OCI-LY7 (cell line): ENCODE data around the gene ADPRS. TPM values are rescaled to one million over a fixed set of nuclear protein-coding genes. Genes with fewer than 3 reads are reported as not detected.

ENCODE experiments used
- BruUV-seq: library from RNA; stranded (reverse); fragments of 400-500 nt; replicated peaks from 2 replicates; lab custom pipeline; 2021; lab: Mats Ljungman, UMichigan
- CTCF ChIA-PET: fragments of 300-600 bp; sonication (Branson Sonifier 250); formaldehyde crosslinking; loops from one replicate; lab custom pipeline; 2022; ENCODE audit warnings: antibody characterized with exemption; ENCODE audit not compliant: unreplicated experiment; lab: Charles Lee
- POLR2A ChIA-PET: fragments of 300-600 bp; sonication (Branson Sonifier 250); formaldehyde crosslinking; loops from one replicate; lab custom pipeline; 2022; ENCODE audit warnings: antibody characterized with exemption; lab: Charles Lee
- DNase-seq: peaks from one replicate; pipeline ENCODE4 v3.0.0-alpha.2; 2015; ENCODE audit warnings: low spot score
- H2AFZ ChIP-seq: fragments of 200-600 bp; sonication (generic), shearing (Covaris generic); 2 replicates; pipeline ENCODE4 v1.6.1; 2014; ENCODE audit warnings: mild to moderate bottlenecking, antibody characterized with exemption, low read length, moderate library complexity
- H3K27ac ChIP-seq: fragments of 200-600 bp; sonication (generic); 2 replicates; pipeline ENCODE4 v1.5.1; 2014; ENCODE audit warnings: mixed run types, low read depth, mild to moderate bottlenecking, moderate library complexity, low read length, inconsistent platforms; ENCODE audit not compliant: poor library complexity, severe bottlenecking
- H3K36me3 ChIP-seq: fragments of 200-600 bp; sonication (generic); 2 replicates; pipeline ENCODE4 v1.6.1; 2014; ENCODE audit warnings: mild to moderate bottlenecking, antibody characterized with exemption, low read length, moderate library complexity, mixed read lengths; ENCODE audit not compliant: insufficient read depth
- H3K4me1 ChIP-seq: fragments of 200-600 bp; sonication (generic); 2 replicates; pipeline ENCODE4 v1.5.1; 2014; ENCODE audit warnings: mild to moderate bottlenecking, low read length; ENCODE audit not compliant: insufficient read depth, poor library complexity, severe bottlenecking
- H3K4me2 ChIP-seq: fragments of 200-600 bp; sonication (generic); 2 replicates; pipeline ENCODE4 v1.6.1; 2014; ENCODE audit warnings: mild to moderate bottlenecking, low read length
- H3K4me3 ChIP-seq: fragments of 200-600 bp; sonication (generic); 2 replicates; pipeline ENCODE4 v1.5.1; 2014; ENCODE audit warnings: mild to moderate bottlenecking, low read depth, low read length; ENCODE audit not compliant: poor library complexity, severe bottlenecking
- H3K79me2 ChIP-seq: fragments of 200-600 bp; sonication (generic); 2 replicates; pipeline ENCODE4 v1.6.1; 2016; ENCODE audit warnings: low read depth, mild to moderate bottlenecking, low read length, moderate library complexity, mixed read lengths; ENCODE audit not compliant: insufficient read depth
- H3K9me2 ChIP-seq: fragments of 200-600 bp; sonication (generic); 2 replicates; pipeline ENCODE4 v1.6.1; 2016; ENCODE audit warnings: mild to moderate bottlenecking, low read length, mixed read lengths; ENCODE audit not compliant: insufficient read depth
- H3K9me3 ChIP-seq: fragments of 200-600 bp; sonication (generic); 2 replicates; pipeline ENCODE4 v1.6.1; 2014; ENCODE audit warnings: mild to moderate bottlenecking, mixed run types, low read length, mixed read lengths
- H4K20me1 ChIP-seq: fragments of 200-600 bp; sonication (generic); 2 replicates; pipeline ENCODE4 v1.6.1; 2014; ENCODE audit warnings: mild to moderate bottlenecking, antibody characterized with exemption, low read length, moderate library complexity, mixed read lengths; ENCODE audit not compliant: insufficient read depth
- CTCF ChIP-seq: fragments of 200-600 bp; sonication (generic); conservative IDR thresholded peaks from 2 replicates; pipeline ENCODE4 v1.5.1; 2014; ENCODE audit warnings: mild to moderate bottlenecking, antibody characterized with exemption, low read length, moderate library complexity, mixed read lengths
- EZH2phosphoT487 ChIP-seq: fragments of 200-600 bp; sonication (generic); IDR thresholded peaks from 2 replicates; pipeline ENCODE4 v1.6.1; 2018; ENCODE audit warnings: low read depth, borderline replicate concordance, mild to moderate bottlenecking, mixed run types, antibody characterized with exemption, low read length, moderate library complexity, mixed read lengths
- intact Hi-C: fragments of 100-400 bp; cut with micrococcal nuclease; formaldehyde crosslinking; loops from one replicate; pipeline ENCODE4 v1.10.0; 2022; ENCODE audit not compliant: unreplicated experiment
- total RNA-seq, 2 experiments: library from RNA; depleted of rRNA in 1 of 2; stranded (reverse); fragments of >200 nt in 1 of 2; shearing (Covaris generic) in 1 of 2; gene quantifications; 2 replicates each; pipeline ENCODE4 v1.2.3, GENCODE V29; 2014 to 2022

ADPRS gene
- total RNA-seq, 2 experiments from 2014 or later, result 29.3 to 42.3 TPM

GRCh38 chr1:36080801-36081200, 7.9 kb upstream of the ADPRS start:
- Histone ChIP-seq H3K4me1 (no peaks in the 10 kb centered on the region), H3K27ac (no peak overlapping the region), H3K4me3 (no peak overlapping the region), H3K9me2 (no peaks in the 10 kb centered on the region), H4K20me1 (no peaks in the 10 kb centered on the region), H3K36me3 (no peaks in the 10 kb centered on the region), H3K79me2 (no peaks in the 10 kb centered on the region), H2AFZ (no peak overlapping the region), H3K9me3 (no peaks in the 10 kb centered on the region), H3K4me2 (no peak overlapping the region)
- ChIA-PET POLR2A (no interaction called here), CTCF (no interaction called here)
- no peak for DNase-seq
- no TSS peak for BruUV-seq
- intact Hi-C loops, result no loop called here
- TF ChIP-seq CTCF (no peak), EZH2phosphoT487 (no peak)

GRCh38 chr1:36081926-36082485, 6.7 kb upstream of the ADPRS start:
- Histone ChIP-seq H3K9me3 (no peaks in the 10 kb centered on the region), H3K36me3 (no peaks in the 10 kb centered on the region), H3K79me2 (no peaks in the 10 kb centered on the region), H4K20me1 (no peaks in the 10 kb centered on the region), H3K27ac (no peak overlapping the region), H2AFZ (no peak overlapping the region), H3K4me3 (no peak overlapping the region), H3K4me2 (no peak overlapping the region), H3K4me1 (no peaks in the 10 kb centered on the region), H3K9me2 (no peaks in the 10 kb centered on the region)
- DNase-seq, result peak; percentile 28
- TF ChIP-seq CTCF (peak; percentile 36; the same call in 1 of the 2 replicates), EZH2phosphoT487 (no peak)
- BruUV-seq, result no TSS peak
- POLR2A ChIA-PET, result no interaction called here
- intact Hi-C loops, result no loop called here
- CTCF ChIA-PET, result no interaction called here

GRCh38 chr1:36083219-36083618, 5.5 kb upstream of the ADPRS start:
- H3K4me3 ChIP-seq, result no peak overlapping the region
- DNase-seq, result no peak
- no TSS peak for BruUV-seq
- no peaks in the 10 kb centered on the region for H3K36me3 ChIP-seq
- POLR2A ChIA-PET, result no interaction called here
- H2AFZ ChIP-seq, result no peak overlapping the region
- intact Hi-C loops, result no loop called here
- H3K79me2 ChIP-seq, result no peaks in the 10 kb centered on the region
- H3K4me1 ChIP-seq, result peaks cover 2% of the 10 kb centered on the region
- no peaks in the 10 kb centered on the region for H4K20me1 ChIP-seq
- no peaks in the 10 kb centered on the region for H3K9me2 ChIP-seq
- no peak for TF ChIP-seq CTCF
- CTCF ChIA-PET, result no interaction called here
- no peak overlapping the region for H3K27ac ChIP-seq
- no peaks in the 10 kb centered on the region for H3K9me3 ChIP-seq
- no peak overlapping the region for H3K4me2 ChIP-seq
